K562 (cell line): ENCODE results near the gene BAIAP3. TPM values are rescaled to one million over a fixed set of nuclear protein-coding genes. Genes with fewer than 3 reads are reported as not detected.

Experiments
- ATAC-seq: fragments of 200-7000 bp; cut with Tn5 transposase; 3 replicates; pipeline ENCODE4 v1.9.1; 2020; ENCODE audit warnings: moderate library complexity
- BruUV-seq: library from RNA; stranded (reverse); fragments of 400-500 nt; replicated peaks from 2 replicates; lab custom pipeline; 2021; lab: Mats Ljungman, UMichigan
- CTCF ChIA-PET: fragments of 300-600 bp; formaldehyde crosslinking; extraction: SDS; loops from one replicate; lab custom pipeline; 2021; ENCODE audit warnings: low intra/inter-chr PET ratio; lab: Yijun Ruan, JAX
- POLR2A ChIA-PET: fragments of 300-600, 350-650 bp; sonication (Branson Sonifier 250); formaldehyde crosslinking; extraction: SDS; loops from one replicate; lab custom pipeline; 2021; ENCODE audit warnings: antibody characterized with exemption, inconsistent platforms; lab: Yijun Ruan, JAX
- DNase-seq, 4 experiments: peaks; one replicate each; pipeline versions ENCODE4 v3.0.0 to v3.0.0-alpha.2; 2011 to 2018; ENCODE audit warnings: low spot score in 3 of 4, mixed read lengths in 3 of 4; ENCODE audit errors: extremely low read depth in 1 of 4
- FAIRE-seq: peaks from 2 replicates; lab custom pipeline; 2011; peaks lifted over from hg19 to GRCh38; lab: Jason Lieb, UNC
- H2AFZ ChIP-seq: 2 replicates; pipeline ENCODE4 v1.6.0; 2011; ENCODE audit warnings: low read depth, low read length, control low read depth, inconsistent platforms
- H3K27ac ChIP-seq: fragments of 200-600 bp; 3 replicates; pipeline ENCODE4 v1.8.0; 2011; ENCODE audit warnings: low read depth, mild to moderate bottlenecking, control low read depth, inconsistent platforms, low read length, moderate library complexity, mixed read lengths; ENCODE audit errors: extremely low read depth
- H3K27me3 ChIP-seq, 2 experiments: fragments of 300-600 bp in 1 of 2; 2 replicates in 1 of 2; 3 replicates in 1 of 2; pipeline versions ENCODE4 v1.6.0 to v1.8.0; 2011; ENCODE audit warnings: inconsistent platforms in 2 of 2, low read length in 2 of 2, mild to moderate bottlenecking in 1 of 2, mixed read lengths in 1 of 2, moderate library complexity in 1 of 2; ENCODE audit not compliant: control insufficient read depth in 2 of 2, insufficient read depth in 2 of 2
- H3K36me3 ChIP-seq: fragments of 300-600 bp; 3 replicates; pipeline ENCODE4 v1.8.0; 2011; ENCODE audit warnings: mild to moderate bottlenecking, low read length, inconsistent platforms; ENCODE audit not compliant: control insufficient read depth, insufficient read depth
- H3K4me1 ChIP-seq, 2 experiments: fragments of 200-600 bp in 1 of 2; replicated peaks in 1 of 2; 2 replicates in 1 of 2; 3 replicates in 1 of 2; pipeline versions ENCODE4 v1.5.1 to v1.8.0; 2011; ENCODE audit warnings: inconsistent platforms in 2 of 2, low read length in 2 of 2, mild to moderate bottlenecking in 1 of 2, mixed read lengths in 1 of 2, moderate library complexity in 1 of 2; ENCODE audit not compliant: control insufficient read depth in 2 of 2, insufficient read depth in 2 of 2
- H3K4me2 ChIP-seq: 2 replicates; pipeline ENCODE4 v1.6.1; 2011; ENCODE audit warnings: low read length, control low read depth, inconsistent platforms, mixed read lengths; ENCODE audit not compliant: insufficient read depth
- H3K4me3 ChIP-seq: fragments of 200-600 bp; sonication (generic), shearing (Covaris generic); 2 replicates; pipeline ENCODE4 v1.5.1; 2016; ENCODE audit warnings: control low read depth, inconsistent platforms
- H3K79me2 ChIP-seq: fragments of 200-600 bp; 3 replicates; pipeline ENCODE4 v1.8.0; 2011; ENCODE audit warnings: low read length, inconsistent platforms; ENCODE audit not compliant: control insufficient read depth, insufficient read depth
- H3K9ac ChIP-seq, 2 experiments: 2 replicates each; pipeline versions ENCODE4 v1.6.0 to v1.6.1; 2011; ENCODE audit warnings: low read depth in 2 of 2, low read length in 2 of 2, control low read depth in 1 of 2, inconsistent platforms in 1 of 2, mild to moderate bottlenecking in 1 of 2, mixed read lengths in 1 of 2; ENCODE audit not compliant: insufficient read depth in 1 of 2
- H3K9me1 ChIP-seq: one replicate; pipeline ENCODE4 v1.6.0; 2011; ENCODE audit warnings: inconsistent platforms, mild to moderate bottlenecking, low read length, moderate library complexity; ENCODE audit not compliant: control insufficient read depth, insufficient read depth
- H3K9me3 ChIP-seq: replicated peaks from 2 replicates; pipeline ENCODE4 v1.5.1; 2011; ENCODE audit warnings: low read depth, low read length, inconsistent platforms; ENCODE audit not compliant: control insufficient read depth, insufficient read depth
- H4K20me1 ChIP-seq: replicated peaks from 2 replicates; pipeline ENCODE4 v1.6.1; 2011; ENCODE audit warnings: low read length, inconsistent platforms, mixed read lengths; ENCODE audit not compliant: control insufficient read depth, insufficient read depth
- CTCF ChIP-seq, 3 experiments: IDR thresholded peaks in 2 of 3; conservative IDR thresholded peaks in 1 of 3; 2 replicates each; pipeline ENCODE4 v1.5.1; 2011 to 2012; ENCODE audit warnings: low read length in 3 of 3, mild to moderate bottlenecking in 3 of 3, control low read depth in 2 of 3, improper control_type of control experiment in 1 of 3, inconsistent platforms in 1 of 3, low read depth in 1 of 3, mixed read lengths in 1 of 3, moderate library complexity in 1 of 3; ENCODE audit not compliant: insufficient read depth in 2 of 3
- PRDM10 ChIP-seq: fragments of 450-650 bp; IDR thresholded peaks from 2 replicates; pipeline ENCODE4 v1.6.1; 2018; ENCODE audit not compliant: partially characterized antibody
- RBM34 ChIP-seq: fragments of 200-400 bp; formaldehyde crosslinking; IDR thresholded peaks from 2 replicates; pipeline ENCODE4 v1.6.1; 2018; ENCODE audit warnings: low read length, borderline replicate concordance; ENCODE audit not compliant: insufficient read depth
- WGBS: fragments of 100-300 bp; shearing (Covaris generic); methylation state at CpG from one replicate; pipeline ENCODE4 v1.1.6; 2016; ENCODE audit warnings: low coverage, mixed read lengths; ENCODE audit not compliant: insufficient coverage; ENCODE audit errors: missing lambda C conversion rate; 5-methylcytosine and 5-hydroxymethylcytosine counted together
- in situ Hi-C: fragments of 300-500 bp; cut with MboI; formaldehyde crosslinking; loops from 4 replicates; pipeline ENCODE4 v1.15.0; 2018; ENCODE audit warnings: inconsistent platforms, mixed read lengths
- intact Hi-C: fragments of 100-400 bp; cut with micrococcal nuclease; formaldehyde crosslinking; loops from 2 replicates; pipeline ENCODE4 v1.14.2; 2022
- polyA plus RNA-seq, 8 experiments: library from polyadenylated mRNA; depleted of rRNA in 4 of 8; stranded (reverse) in 5 of 8; unstranded in 3 of 8; fragments of >200 nt; fragmentation: Nextera tagmentation in 2 of 8; fragmentation: Illumina TruSeq in 1 of 8; extraction: Ambion mirVana in 2 of 8; extraction: Trizol in 1 of 8; gene quantifications; 2 replicates each; pipeline versions ENCODE4 v1.2.1 to v1.2.3, GENCODE V29; 2011 to 2014; ENCODE audit warnings: inconsistent platforms in 1 of 8, missing spikeins in 1 of 8
- total RNA-seq, 7 experiments: library from RNA; depleted of rRNA in 6 of 7; stranded (reverse); fragments of >200 nt in 6 of 7; fragmentation: Illumina TruSeq in 2 of 7; extraction: Trizol in 2 of 7; gene quantifications; 2 replicates each; pipeline versions ENCODE4 v1.2.1 to v1.2.3, GENCODE V29; 2011 to 2021; ENCODE audit warnings: low replicate concordance in 1 of 7
- TF ChIP-seq, protein P1 (sequence below): fragments of 200-800 bp; sonication (Bioruptor generic); IDR thresholded peaks from 2 replicates; pipeline ENCODE4 v1.6.1; 2017; ENCODE audit warnings: missing genetic modification characterization, missing compliant biosample characterization

BAIAP3 gene
- total and polyA plus RNA-seq, 9 of the 15 experiments (the other 6 are each of a cell fraction or from before 2014, with no cell fraction given), result 0.03 to 4.5 (median 0.57) TPM; not detected in 1

GRCh38 chr16:1289477-1289866, 44.0 kb upstream of the BAIAP3 start:
- Histone ChIP-seq H3K9ac (peak overlapping the region in 1 of 2 experiments; percentile 28; a peak in 1 of 4 replicates), H4K20me1 (peaks cover 2% of the 10 kb centered on the region; the same call in 1 of the 2 replicates), H3K4me2 (no peak overlapping the region), H3K9me1 (no peaks in the 10 kb centered on the region), H3K36me3 (no peaks in the 10 kb centered on the region), H3K79me2 (no peaks in the 10 kb centered on the region), H3K9me3 (no peaks in the 10 kb centered on the region), H3K27ac (no peak overlapping the region), H3K4me1 (peaks cover 19 to 49% of the 10 kb centered on the region in 2 experiments), H3K27me3 (peaks cover 25 to 40% of the 10 kb centered on the region in 2 experiments), H2AFZ (no peak overlapping the region), H3K4me3 (no peak overlapping the region)
- no TSS peak for BruUV-seq
- TF ChIP-seq, protein P1, sequence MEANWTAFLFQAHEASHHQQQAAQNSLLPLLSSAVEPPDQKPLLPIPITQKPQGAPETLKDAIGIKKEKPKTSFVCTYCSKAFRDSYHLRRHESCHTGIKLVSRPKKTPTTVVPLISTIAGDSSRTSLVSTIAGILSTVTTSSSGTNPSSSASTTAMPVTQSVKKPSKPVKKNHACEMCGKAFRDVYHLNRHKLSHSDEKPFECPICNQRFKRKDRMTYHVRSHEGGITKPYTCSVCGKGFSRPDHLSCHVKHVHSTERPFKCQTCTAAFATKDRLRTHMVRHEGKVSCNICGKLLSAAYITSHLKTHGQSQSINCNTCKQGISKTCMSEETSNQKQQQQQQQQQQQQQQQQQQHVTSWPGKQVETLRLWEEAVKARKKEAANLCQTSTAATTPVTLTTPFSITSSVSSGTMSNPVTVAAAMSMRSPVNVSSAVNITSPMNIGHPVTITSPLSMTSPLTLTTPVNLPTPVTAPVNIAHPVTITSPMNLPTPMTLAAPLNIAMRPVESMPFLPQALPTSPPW (CRISPR knock-in tag), result peak; percentile 64
- peak in 1 of 3 experiments; percentile 9; a peak in 1 of 6 replicates for TF ChIP-seq CTCF (IDR thresholded peaks at IDR 0.05 in 2 of 3, conservative IDR thresholded peaks at IDR 0.05 in 1 of 3; ENCODE audit: insufficient read depth in 2 of 3, low read depth in 1 of 3, low read length in 3 of 3)
- TF ChIP-seq PRDM10, result peak; percentile 63
- TF ChIP-seq RBM34, result no peak
- ChIA-PET CTCF (no interaction called here), POLR2A (interaction anchor here (1.2 to 1.8 kb wide), 3 partner anchors 9 to 12 kb away, joined by 3 to 6 read pairs (median 4); no protein-coding TSS in a partner anchor)
- DNase-seq, result no peak
- intact Hi-C loops, result no loop called here
- 18% methylated on average over 10 of the region's 17 CpGs for whole genome bisulfite sequencing
- FAIRE-seq, result no peak
- in situ Hi-C loops, result no loop called here
- no peak for ATAC-seq
